Activated CD8-positive, alpha-beta memory T cell treated with anti-CD3 and anti-CD28 coated beads, Interleukin-2, amount 50 U/mL, for 24 hours (primary cell): ENCODE data around the gene CCDC74B.
"Not testable (repeated sequence)": the region's sequence is repeated elsewhere in the genome, so short reads cannot be mapped to it uniquely, and the experiment has no call there.

Experiments
- DNase-seq: peaks from one replicate; pipeline ENCODE4 v3.0.0-alpha.2; 2020; ENCODE audit errors: extremely low read depth

Gene CCDC74B

DNA sequence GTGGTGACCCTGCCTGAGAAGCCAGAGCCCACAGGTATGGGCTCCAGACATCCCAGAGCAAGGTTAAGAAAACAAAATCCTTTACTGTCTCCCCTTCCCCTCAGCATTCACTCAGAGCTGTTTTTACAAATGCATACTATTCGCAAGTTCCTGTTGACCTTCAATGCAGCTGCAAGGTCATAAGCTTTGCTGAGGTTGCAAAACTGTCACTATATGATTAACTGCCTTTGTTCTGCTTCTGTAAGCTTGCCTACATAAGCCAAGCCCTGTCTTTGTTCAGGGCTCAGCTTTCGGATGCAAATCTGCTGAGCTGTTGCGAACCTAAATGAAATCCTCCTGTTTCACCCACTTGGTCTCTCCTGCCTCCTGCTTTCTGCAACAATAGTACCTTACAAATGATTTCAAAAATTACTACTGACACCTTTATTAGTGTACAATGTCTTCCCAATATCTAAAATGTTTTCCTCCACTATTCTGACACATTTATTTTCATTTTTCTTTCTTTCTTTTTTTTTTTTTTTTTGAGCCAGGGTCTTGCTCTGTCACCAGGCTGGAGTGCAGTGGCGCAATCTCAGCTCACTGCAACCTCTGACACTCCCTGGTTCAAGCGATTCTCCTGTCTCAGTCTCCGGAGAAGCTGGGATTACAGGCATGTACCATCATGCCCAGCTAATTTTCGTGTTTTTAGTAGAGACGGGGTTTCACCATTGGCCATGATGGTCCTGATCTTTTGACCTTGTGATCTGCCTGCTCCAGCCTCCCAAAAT is 42.1 kb downstream of the CCDC74B start:
- not testable (repeated sequence) for DNase-seq
